Glomerular endothelial cell (primary cell): Measurements from ENCODE around the gene UBE2G2. TPM values are rescaled to one million over a fixed set of nuclear protein-coding genes. Genes with fewer than 3 reads are reported as not detected.

Experiments
- DNase-seq: peaks from one replicate; pipeline ENCODE4 v3.0.0-alpha.2; 2011; ENCODE audit warnings: low read depth, low spot score; ENCODE audit errors: extremely low read depth
- total RNA-seq: library from RNA; depleted of rRNA; stranded (reverse); fragments of >200 nt; gene quantifications from 2 replicates; pipeline ENCODE4 v1.2.3, GENCODE V29; 2015

The UBE2G2 gene, protein sequence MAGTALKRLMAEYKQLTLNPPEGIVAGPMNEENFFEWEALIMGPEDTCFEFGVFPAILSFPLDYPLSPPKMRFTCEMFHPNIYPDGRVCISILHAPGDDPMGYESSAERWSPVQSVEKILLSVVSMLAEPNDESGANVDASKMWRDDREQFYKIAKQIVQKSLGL
- total RNA-seq, result 42.6 and 74.9 TPM in 2 replicates

GRCh38 chr21:44801468-44802395 lies at the start of gene UBE2G2:
UBE2G2 (minus strand) TSS chr21:44801820; CDS start chr21:44801748, 72 bp downstream.
- no peak for DNase-seq

DNA sequence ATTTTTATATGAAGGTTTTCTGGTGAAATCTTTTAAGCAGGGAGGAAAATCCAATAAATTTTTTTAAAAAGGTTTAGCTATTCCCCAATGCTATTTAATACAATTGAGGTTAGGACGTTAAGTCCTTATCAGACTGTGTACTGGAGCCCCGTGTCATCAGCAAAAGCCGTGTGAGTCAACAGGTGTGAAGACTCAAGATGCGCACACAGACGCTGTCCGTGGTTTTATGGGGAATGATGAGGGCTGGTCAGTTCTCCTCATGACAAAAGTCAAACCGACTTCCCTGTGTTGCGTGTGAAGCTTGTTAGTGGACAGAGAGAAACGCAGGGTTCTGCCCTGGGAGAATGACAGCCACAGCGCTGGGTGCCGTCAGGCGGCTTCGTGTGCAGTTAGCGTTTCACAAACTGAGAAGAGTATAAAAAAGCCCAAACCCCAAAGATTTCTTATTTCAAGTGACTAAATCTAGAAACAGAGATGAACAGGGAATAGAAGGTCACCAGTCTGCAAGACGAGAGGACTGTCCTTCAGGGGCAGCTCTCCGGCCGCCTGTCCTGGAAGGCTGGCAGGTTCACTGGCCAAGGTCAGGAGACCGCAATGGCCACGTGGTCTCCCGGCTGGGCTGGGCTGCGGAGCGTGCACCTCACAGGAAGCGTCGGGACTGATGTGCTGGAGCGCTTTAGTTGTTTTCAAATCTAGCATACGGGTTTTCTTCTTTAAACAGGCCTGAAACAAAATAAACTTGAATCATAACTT lies 49.5 kb upstream of the UBE2G2 start:
- DNase-seq, result no peak

DNA sequence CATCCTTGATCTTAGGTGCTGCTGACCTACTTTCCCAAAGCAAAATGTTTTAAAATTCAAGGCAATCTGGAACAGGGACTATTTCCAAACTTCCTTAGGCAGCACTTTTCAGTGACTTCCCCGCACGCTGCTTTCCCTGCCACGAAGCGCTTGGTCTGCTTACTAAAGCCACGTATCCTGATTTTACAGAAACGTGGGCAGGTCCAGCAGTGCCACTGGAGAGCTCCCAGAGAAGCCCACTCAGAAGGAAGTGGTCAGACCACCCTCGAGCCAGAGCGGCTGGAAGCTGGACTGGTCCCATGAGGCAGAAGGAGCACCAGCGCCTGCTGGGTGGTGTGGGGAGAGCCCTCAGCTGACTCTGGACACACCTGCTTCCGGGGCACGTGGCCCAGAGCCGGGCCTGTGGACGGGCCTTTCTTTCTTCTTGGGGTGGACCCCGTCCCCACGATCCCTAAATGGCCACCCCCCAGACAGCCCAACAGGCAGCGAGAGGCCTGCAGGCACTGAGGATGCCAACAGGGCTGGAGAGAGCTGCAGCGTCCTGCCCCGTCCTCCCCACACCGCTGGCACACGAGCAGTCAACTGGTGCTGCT lies 48.7 kb upstream of the UBE2G2 start:
- DNase-seq, result no peak

- no peak for DNase-seq
Observed at GRCh38 chr21:44849616-44850130, 48.1 kb upstream of the UBE2G2 start.

- no peak for DNase-seq
Observed at GRCh38 chr21:44848821-44849521, 47.4 kb upstream of the UBE2G2 start.

GRCh38 chr21:44847261-44848056 lies 45.8 kb upstream of the UBE2G2 start:
- no peak for DNase-seq

- no peak for DNase-seq
Observed at GRCh38 chr21:44846485-44847260, 45.1 kb upstream of the UBE2G2 start.

- DNase-seq, result no peak
Observed at GRCh38 chr21:44846224-44846484, 44.5 kb upstream of the UBE2G2 start.

- DNase-seq, result no peak
Observed at GRCh38 chr21:44845418-44846223, 44.0 kb upstream of the UBE2G2 start.

DNA sequence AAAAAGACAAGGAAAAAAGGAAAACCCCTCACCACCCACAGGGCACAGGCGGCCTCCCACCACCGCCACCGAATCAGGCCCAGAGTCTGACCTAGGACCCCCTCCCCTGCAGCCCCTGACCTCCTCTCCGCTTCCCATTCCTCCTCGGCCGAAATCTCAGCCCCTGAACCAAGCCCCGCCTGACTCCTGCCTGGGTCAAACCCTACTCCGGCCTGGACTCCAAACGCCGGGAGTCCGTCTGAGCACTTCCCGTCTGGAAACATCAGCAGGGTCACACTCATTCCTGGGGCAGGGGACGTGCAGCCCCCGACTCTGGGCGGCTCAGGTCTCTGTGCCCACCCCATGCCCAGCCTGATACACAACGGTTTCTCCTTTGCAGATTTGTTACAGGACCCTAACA lies 42.6 kb upstream of the UBE2G2 start:
- DNase-seq, result no peak

GRCh38 chr21:44842721-44843445 lies 41.3 kb upstream of the UBE2G2 start:
- DNase-seq, result no peak

GRCh38 chr21:44842087-44842486 lies 40.5 kb upstream of the UBE2G2 start:
- no peak for DNase-seq

DNA sequence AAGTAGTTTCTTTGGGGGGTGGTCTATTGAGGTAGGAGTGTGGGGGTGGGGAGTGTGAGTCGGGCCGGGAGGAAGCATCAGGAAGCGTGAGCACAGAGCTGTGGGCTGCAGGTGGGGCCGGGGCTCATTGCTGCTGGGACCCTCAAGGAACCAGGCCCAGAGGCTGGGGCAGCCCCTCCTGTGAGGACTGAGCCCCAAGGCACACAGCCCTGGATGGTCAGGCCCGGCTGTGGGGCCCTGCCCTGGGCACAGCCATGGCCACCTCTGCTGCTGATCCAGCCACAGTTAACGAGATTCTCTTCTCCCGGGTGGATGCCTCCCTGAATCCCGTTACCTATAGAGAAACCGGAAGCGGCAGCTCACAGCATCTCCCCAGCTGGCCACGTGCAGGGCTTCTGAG lies 39.2 kb upstream of the UBE2G2 start:
- DNase-seq, result no peak

- no peak for DNase-seq
Observed at GRCh38 chr21:44838951-44839350, 37.3 kb upstream of the UBE2G2 start.

GRCh38 chr21:44838039-44838895 lies 36.6 kb upstream of the UBE2G2 start:
- no peak for DNase-seq

DNA sequence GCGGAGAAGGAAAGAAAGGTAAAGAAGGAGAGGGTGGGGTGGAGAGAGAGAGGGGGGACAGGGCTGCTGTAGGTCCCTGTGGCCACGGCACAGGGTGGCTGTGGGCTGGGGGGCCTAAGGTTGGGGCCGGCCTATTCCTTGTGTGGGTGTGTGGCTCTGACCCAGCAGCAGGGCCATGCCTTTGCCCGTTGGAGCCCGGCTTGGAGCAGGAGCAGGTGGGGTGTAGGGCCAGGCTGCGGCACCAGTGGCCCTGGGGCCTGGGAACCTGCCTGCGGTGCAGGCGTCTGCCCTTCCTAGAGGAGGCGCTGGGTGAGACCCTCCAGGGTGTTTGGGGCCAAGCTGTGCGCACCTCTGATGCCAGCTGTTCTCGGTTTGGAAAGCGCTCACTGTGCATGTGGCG lies 35.9 kb upstream of the UBE2G2 start:
- DNase-seq, result no peak
